OCI-LY7 (cell line): ENCODE results near the gene CACNG8.

Experiments
- CTCF ChIP-seq: fragments of 200-600 bp; sonication (generic); conservative IDR thresholded peaks from 2 replicates; pipeline ENCODE4 v1.5.1; 2014; ENCODE audit warnings: mild to moderate bottlenecking, antibody characterized with exemption, low read length, moderate library complexity, mixed read lengths
- EZH2phosphoT487 ChIP-seq: fragments of 200-600 bp; sonication (generic); IDR thresholded peaks from 2 replicates; pipeline ENCODE4 v1.6.1; 2018; ENCODE audit warnings: low read depth, borderline replicate concordance, mild to moderate bottlenecking, mixed run types, antibody characterized with exemption, low read length, moderate library complexity, mixed read lengths

DNA sequence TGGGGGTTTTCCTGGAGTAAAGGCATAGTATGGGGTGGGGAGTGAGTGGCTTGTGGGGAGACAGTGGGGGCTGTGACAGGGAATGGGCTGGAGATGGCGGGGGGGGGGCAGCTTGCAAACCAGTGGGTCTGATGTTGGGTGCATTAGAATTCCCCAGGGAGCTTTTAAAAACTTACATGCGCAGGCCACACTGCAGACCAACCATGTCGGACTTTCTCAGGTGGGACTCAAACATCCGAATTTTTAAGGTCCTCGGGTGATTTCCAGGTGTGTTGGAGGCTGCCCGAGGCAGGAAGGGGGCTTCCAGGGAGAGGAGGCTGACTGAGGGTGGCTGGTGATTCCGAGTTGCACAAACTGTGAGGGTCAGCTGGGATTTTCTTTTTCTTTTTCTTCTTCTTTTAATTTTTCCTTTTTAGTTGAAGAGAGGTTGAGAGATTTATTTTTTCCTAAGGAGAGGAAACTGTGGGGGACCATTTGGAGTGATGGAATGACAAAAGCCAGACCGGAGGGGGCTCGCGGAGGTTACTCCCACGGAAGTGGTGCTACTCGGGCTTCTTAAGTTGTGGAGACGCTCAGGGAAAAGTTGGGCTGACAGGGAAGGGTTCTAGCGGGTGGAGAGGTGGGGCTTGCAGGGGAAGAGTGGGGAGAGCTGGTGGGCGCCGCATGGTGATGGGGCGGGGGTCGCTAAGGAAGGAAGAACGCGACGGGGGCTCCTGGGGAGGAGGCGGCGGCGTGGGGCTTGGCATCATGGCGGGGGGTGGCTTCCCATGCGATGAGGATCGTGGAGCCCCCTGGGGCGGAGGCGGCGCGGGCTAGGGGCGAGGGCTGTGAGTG lies 997 bp upstream of the CACNG8 start:
- TF ChIP-seq CTCF (no peak), EZH2phosphoT487 (no peak)
